GM23338 (cell line): ENCODE results near the gene UBXN1. TPM values are rescaled to one million over a fixed set of nuclear protein-coding genes. Genes with fewer than 3 reads are reported as not detected.

Experiments used
- ATAC-seq: fragments of 200-7000 bp; cut with Tn5 transposase; 3 replicates; pipeline ENCODE4 v1.9.1; 2020
- DNase-seq: peaks from one replicate; pipeline ENCODE4 v3.0.0-alpha.2; 2015; ENCODE audit warnings: low spot score
- H2AFZ ChIP-seq: fragments of 200-600 bp; sonication (generic); 2 replicates; pipeline ENCODE4 v1.8.0; 2016; ENCODE audit warnings: antibody characterized with exemption, mild to moderate bottlenecking, moderate library complexity
- H3F3A ChIP-seq: fragments of 200-600 bp; sonication (generic); replicated peaks from 2 replicates; pipeline ENCODE4 v1.8.0; 2017; ENCODE audit warnings: antibody characterized with exemption, mixed run types, low read depth
- H3K27ac ChIP-seq: fragments of 200-600 bp; sonication (generic); 2 replicates; pipeline ENCODE4 v1.6.1; 2016; ENCODE audit warnings: low read depth
- H3K27me3 ChIP-seq: fragments of 200-600 bp; sonication (generic); 2 replicates; pipeline ENCODE4 v1.8.0; 2016; ENCODE audit warnings: mild to moderate bottlenecking, mixed run types, moderate library complexity; ENCODE audit not compliant: insufficient read depth
- H3K36me3 ChIP-seq: fragments of 200-600 bp; sonication (generic); 2 replicates; pipeline ENCODE4 v1.8.0; 2016; ENCODE audit warnings: mild to moderate bottlenecking; ENCODE audit not compliant: insufficient read depth
- H3K4me1 ChIP-seq: fragments of 200-600 bp; sonication (generic); 2 replicates; pipeline ENCODE4 v1.8.0; 2016; ENCODE audit warnings: mild to moderate bottlenecking, moderate library complexity; ENCODE audit not compliant: insufficient read depth
- H3K4me2 ChIP-seq: fragments of 200-600 bp; sonication (generic); 2 replicates; pipeline ENCODE4 v1.7.1; 2017; ENCODE audit warnings: mixed run types
- H3K4me3 ChIP-seq: fragments of 200-600 bp; sonication (generic); 2 replicates; pipeline ENCODE4 v1.6.1; 2016; ENCODE audit warnings: mixed run types
- H3K79me2 ChIP-seq: fragments of 200-600 bp; sonication (generic); replicated peaks from 2 replicates; pipeline ENCODE4 v1.8.0; 2017; ENCODE audit warnings: mild to moderate bottlenecking; ENCODE audit not compliant: insufficient read depth
- H3K9me2 ChIP-seq: fragments of 200-600 bp; sonication (generic); 2 replicates; pipeline ENCODE4 v1.8.0; 2017; ENCODE audit not compliant: insufficient read depth
- H4K20me1 ChIP-seq: fragments of 200-600 bp; sonication (generic); replicated peaks from 2 replicates; pipeline ENCODE4 v1.8.0; 2017; ENCODE audit warnings: mild to moderate bottlenecking; ENCODE audit not compliant: insufficient read depth
- H3K27ac Mint-ChIP-seq: 2 replicates; pipeline ENCODE4 v1.8.0; 2020; ENCODE audit warnings: inconsistent platforms, mild to moderate bottlenecking, moderate library complexity, mixed read lengths
- H3K27me3 Mint-ChIP-seq: 3 replicates; pipeline ENCODE4 v1.8.0; 2022; ENCODE audit warnings: low read depth, mild to moderate bottlenecking, moderate library complexity, mixed read lengths, inconsistent platforms; ENCODE audit not compliant: insufficient read depth, poor library complexity
- H3K36me3 Mint-ChIP-seq: 3 replicates; pipeline ENCODE4 v1.8.0; 2021; ENCODE audit warnings: low read depth, mild to moderate bottlenecking, inconsistent platforms, moderate library complexity, mixed read lengths
- H3K4me1 Mint-ChIP-seq: 3 replicates; pipeline ENCODE4 v1.8.0; 2020; ENCODE audit warnings: mild to moderate bottlenecking, inconsistent platforms, mixed read lengths
- H3K4me3 Mint-ChIP-seq: 3 replicates; pipeline ENCODE4 v1.8.0; 2021; ENCODE audit warnings: moderate library complexity, mild to moderate bottlenecking, inconsistent platforms, mixed read lengths
- H3K9me3 Mint-ChIP-seq: 3 replicates; pipeline ENCODE4 v1.8.0; 2020; ENCODE audit warnings: moderate library complexity, mild to moderate bottlenecking, inconsistent platforms, mixed read lengths
- CREB1 ChIP-seq: fragments of 250-450 bp; sonication (Bioruptor Pico); IDR thresholded peaks from 2 replicates; pipeline ENCODE4 v1.5.0; 2020; ENCODE audit warnings: low read depth, mild to moderate bottlenecking, moderate library complexity
- ETS1 ChIP-seq: IDR thresholded peaks from 2 replicates; pipeline ENCODE4 v1.6.1; 2016; ENCODE audit warnings: antibody characterized with exemption
- EZH2 ChIP-seq: fragments of 200-600 bp; sonication (generic); IDR thresholded peaks from one replicate; pipeline ENCODE4 v1.8.0; 2017; ENCODE audit warnings: antibody characterized with exemption, mild to moderate bottlenecking, low read depth; ENCODE audit not compliant: unreplicated experiment
- EZH2phosphoT487 ChIP-seq: fragments of 200-600 bp; sonication (generic); IDR thresholded peaks from one replicate; pipeline ENCODE4 v1.8.1; 2018; ENCODE audit warnings: antibody characterized with exemption; ENCODE audit not compliant: unreplicated experiment
- JUNB ChIP-seq: IDR thresholded peaks from one replicate; pipeline ENCODE4 v1.6.1; 2016; ENCODE audit warnings: antibody characterized with exemption; ENCODE audit not compliant: unreplicated experiment
- NANOG ChIP-seq: IDR thresholded peaks from 2 replicates; pipeline ENCODE4 v1.6.1; 2016; ENCODE audit warnings: antibody characterized with exemption, borderline replicate concordance
- REST ChIP-seq: IDR thresholded peaks from one replicate; pipeline ENCODE4 v1.6.1; 2018; ENCODE audit warnings: antibody characterized with exemption; ENCODE audit not compliant: unreplicated experiment
- STAT1 ChIP-seq: IDR thresholded peaks from one replicate; pipeline ENCODE4 v1.6.1; 2016; ENCODE audit warnings: antibody characterized with exemption; ENCODE audit not compliant: unreplicated experiment
- ZNF114 ChIP-seq: fragments of 250-450 bp; sonication (Bioruptor Pico); IDR thresholded peaks from 2 replicates; pipeline ENCODE4 v1.5.0; 2020; ENCODE audit warnings: mild to moderate bottlenecking, moderate library complexity
- ZNF331 ChIP-seq: fragments of 250-450 bp; sonication (Bioruptor Pico); IDR thresholded peaks from 2 replicates; pipeline ENCODE4 v1.5.0; 2020; ENCODE audit warnings: low read depth, mild to moderate bottlenecking, moderate library complexity
- ZNF462 ChIP-seq: fragments of 250-450 bp; sonication (Bioruptor Pico); IDR thresholded peaks from 2 replicates; pipeline ENCODE4 v1.5.0; 2020; ENCODE audit warnings: mild to moderate bottlenecking, moderate library complexity
- polyA plus RNA-seq: library from polyadenylated mRNA; unstranded; fragments of >200 nt; fragmentation: Nextera tagmentation; extraction: Ambion mirVana; gene quantifications from 2 replicates; pipeline ENCODE4 v1.2.1, GENCODE V29; 2016
- total RNA-seq: library from RNA; depleted of rRNA; stranded (reverse); fragments of >200 nt; shearing (Covaris generic); gene quantifications from 2 replicates; pipeline ENCODE4 v1.2.3, GENCODE V29; 2014

Gene UBXN1
- total and polyA plus RNA-seq, 2 experiments from 2014 or later = 126 to 132 TPM

GRCh38 chr11:62645671-62645945 lies 33.3 kb downstream of the UBXN1 start (continued):
- TF ChIP-seq STAT1 (no peak), CREB1 (CRISPR knock-in tag) (no peak), ZNF114 (CRISPR knock-in tag) (no peak), ZNF331 (CRISPR knock-in tag) (no peak), ETS1 (no peak)

GRCh38 chr11:62644220-62644619 lies 34.7 kb downstream of the UBXN1 start:
- peaks cover 2% of the 10 kb centered on the region; the same call in 1 of the 3 replicates for H3K9me3 Mint-ChIP-seq
- H3K79me2 ChIP-seq = peaks cover 47% of the 10 kb centered on the region
- TF ChIP-seq JUNB (no peak), NANOG (no peak), ETS1 (no peak), REST (no peak), ZNF462 (CRISPR knock-in tag) (no peak), ZNF331 (CRISPR knock-in tag) (no peak), EZH2 (no peak), STAT1 (no peak), CREB1 (CRISPR knock-in tag) (no peak), EZH2phosphoT487 (no peak), ZNF114 (CRISPR knock-in tag) (no peak)

More at GRCh38 chr11:62644220-62644619, 34.7 kb downstream of the UBXN1 start:
- ATAC-seq (no peak), DNase-seq (no peak)
- Mint-ChIP-seq H3K4me1 (peaks cover 12% of the 10 kb centered on the region), H3K27me3 (peaks cover 13% of the 10 kb centered on the region), H3K4me3 (peak overlapping the region; percentile 21; the same call in 1 of the 3 replicates), H3K27ac (no peak overlapping the region), H3K36me3 (peaks cover 37% of the 10 kb centered on the region)
- H3K4me3 ChIP-seq = no peak overlapping the region
- no peak overlapping the region for H3K4me2 ChIP-seq
- no peaks in the 10 kb centered on the region for H3K9me2 ChIP-seq
- peaks cover 23% of the 10 kb centered on the region for H4K20me1 ChIP-seq
- H3K27me3 ChIP-seq = no peaks in the 10 kb centered on the region
- no peak overlapping the region for H2AFZ ChIP-seq
- no peak overlapping the region for H3K27ac ChIP-seq
- H3K36me3 ChIP-seq = peaks cover 12% of the 10 kb centered on the region
- 0 out of 2 replicates have a peak, but pooled peaks cover 19% of the 10 kb centered on the region for H3F3A ChIP-seq
- no peaks in the 10 kb centered on the region; the same call in 1 of the 2 replicates for H3K4me1 ChIP-seq
